ENCODE results near the gene SYNRG. TPM values are rescaled to one million over a fixed set of nuclear protein-coding genes. Genes with fewer than 3 reads are reported as not detected.

The SYNRG gene
- total RNA-seq, 4 donors from 2014 or later = 27.4 to 46.5 (median 31.0) TPM

DNA sequence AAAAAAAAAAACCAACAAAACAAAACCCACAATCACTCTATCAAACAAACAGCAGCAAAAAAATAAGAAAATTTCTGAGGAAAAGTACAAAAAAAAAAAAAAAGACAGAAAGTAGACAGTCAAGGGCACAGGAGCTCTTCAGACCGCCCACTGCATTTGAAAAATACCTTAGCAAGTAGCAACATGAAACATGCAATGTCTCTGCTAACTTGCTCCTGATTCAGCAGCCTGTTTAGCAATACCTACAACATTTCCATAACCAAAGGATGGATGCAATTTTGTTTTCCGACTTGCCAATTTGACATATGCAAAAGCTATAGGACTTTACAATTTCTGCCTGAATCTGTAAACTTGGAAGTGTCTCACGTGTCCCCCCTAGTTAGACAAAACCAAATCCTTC, 57.4 kb downstream of the SYNRG start:
- TF ChIP-seq, protein P1, sequence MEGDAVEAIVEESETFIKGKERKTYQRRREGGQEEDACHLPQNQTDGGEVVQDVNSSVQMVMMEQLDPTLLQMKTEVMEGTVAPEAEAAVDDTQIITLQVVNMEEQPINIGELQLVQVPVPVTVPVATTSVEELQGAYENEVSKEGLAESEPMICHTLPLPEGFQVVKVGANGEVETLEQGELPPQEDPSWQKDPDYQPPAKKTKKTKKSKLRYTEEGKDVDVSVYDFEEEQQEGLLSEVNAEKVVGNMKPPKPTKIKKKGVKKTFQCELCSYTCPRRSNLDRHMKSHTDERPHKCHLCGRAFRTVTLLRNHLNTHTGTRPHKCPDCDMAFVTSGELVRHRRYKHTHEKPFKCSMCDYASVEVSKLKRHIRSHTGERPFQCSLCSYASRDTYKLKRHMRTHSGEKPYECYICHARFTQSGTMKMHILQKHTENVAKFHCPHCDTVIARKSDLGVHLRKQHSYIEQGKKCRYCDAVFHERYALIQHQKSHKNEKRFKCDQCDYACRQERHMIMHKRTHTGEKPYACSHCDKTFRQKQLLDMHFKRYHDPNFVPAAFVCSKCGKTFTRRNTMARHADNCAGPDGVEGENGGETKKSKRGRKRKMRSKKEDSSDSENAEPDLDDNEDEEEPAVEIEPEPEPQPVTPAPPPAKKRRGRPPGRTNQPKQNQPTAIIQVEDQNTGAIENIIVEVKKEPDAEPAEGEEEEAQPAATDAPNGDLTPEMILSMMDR (IDR thresholded peaks at IDR 0.05; ENCODE audit: low read depth) = no peak

DNA sequence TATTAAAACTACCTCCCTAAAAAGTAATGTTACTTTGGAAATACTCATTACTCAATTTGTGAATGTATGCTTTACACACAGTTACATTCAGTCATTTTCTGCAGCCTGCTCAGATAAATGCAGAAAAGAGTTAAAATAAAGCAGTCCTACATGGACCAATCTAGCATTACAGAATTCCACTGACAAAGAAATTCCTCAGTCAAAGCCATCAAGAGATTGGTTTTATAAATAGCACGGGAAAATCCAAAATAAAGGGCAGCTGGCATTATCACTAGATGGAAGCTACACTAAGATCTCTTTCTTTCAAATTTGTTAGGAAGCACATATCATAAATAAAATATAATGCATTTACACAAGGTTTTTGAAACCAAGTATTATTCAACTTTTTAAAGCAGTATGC, 61.2 kb downstream of the SYNRG start:
- TF ChIP-seq, protein P1 (IDR thresholded peaks at IDR 0.05; ENCODE audit: low read depth) = no peak

DNA sequence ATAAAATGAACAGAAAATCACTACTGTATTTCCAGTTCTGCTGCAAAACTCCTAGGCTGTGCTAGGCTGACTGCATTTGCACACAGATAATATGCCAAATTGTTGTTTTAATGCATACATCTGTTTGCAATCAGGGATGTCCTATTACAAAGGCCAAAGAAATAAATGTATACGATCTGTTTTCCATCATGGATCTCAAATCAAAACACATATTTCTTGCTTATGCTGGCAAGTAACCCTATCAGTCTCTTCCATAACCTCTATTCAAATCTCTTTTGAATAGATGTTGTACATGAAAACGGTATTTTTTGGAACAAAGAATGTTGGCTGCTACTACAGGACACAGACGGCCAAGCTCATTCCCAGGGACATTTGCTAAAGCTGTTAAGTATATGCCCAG, 62.9 kb downstream of the SYNRG start:
- TF ChIP-seq, protein P1 (IDR thresholded peaks at IDR 0.05; ENCODE audit: low read depth) = no peak

DNA sequence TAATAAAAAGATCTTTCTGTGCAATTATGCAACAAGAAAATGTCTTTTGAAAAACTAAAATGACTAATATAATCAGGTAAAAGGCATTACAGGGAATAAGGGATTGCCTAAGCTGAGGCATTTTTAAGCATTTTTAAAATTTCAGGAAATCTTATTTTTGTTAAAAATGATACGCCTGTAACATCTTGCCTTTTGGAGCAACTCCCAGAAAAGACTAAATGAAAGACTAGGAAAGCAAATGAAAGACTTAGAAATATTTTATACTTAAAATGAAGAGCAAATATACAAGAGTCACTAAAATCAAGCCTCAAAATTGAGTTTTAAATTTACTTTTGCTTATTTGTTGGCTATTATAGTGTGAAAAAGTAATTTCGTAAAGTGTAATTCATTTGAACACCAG, 63.7 kb downstream of the SYNRG start:
- TF ChIP-seq, protein P1 (IDR thresholded peaks at IDR 0.05; ENCODE audit: low read depth) = no peak

DNA sequence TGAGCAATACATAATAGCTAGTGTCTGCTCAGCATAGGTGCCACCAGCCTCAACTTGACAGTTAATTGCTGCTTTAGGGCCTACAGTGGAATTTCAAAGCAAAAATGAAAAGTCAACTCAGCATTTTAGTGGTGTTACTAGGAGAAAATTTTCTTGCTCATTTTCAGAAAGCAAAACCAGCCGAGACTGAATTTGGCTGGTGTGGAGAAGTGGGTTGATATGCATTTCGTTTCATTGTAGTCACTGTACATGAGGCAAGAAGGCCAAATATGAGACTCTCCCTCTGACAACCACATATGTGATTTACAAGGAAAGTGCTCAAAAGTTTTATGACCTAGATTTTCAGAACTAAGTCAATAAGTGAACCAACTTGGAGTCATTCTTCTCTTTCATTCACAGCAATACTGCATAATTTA, 65.6 kb downstream of the SYNRG start:
- TF ChIP-seq, protein P1 (IDR thresholded peaks at IDR 0.05; ENCODE audit: low read depth) = no peak

DNA sequence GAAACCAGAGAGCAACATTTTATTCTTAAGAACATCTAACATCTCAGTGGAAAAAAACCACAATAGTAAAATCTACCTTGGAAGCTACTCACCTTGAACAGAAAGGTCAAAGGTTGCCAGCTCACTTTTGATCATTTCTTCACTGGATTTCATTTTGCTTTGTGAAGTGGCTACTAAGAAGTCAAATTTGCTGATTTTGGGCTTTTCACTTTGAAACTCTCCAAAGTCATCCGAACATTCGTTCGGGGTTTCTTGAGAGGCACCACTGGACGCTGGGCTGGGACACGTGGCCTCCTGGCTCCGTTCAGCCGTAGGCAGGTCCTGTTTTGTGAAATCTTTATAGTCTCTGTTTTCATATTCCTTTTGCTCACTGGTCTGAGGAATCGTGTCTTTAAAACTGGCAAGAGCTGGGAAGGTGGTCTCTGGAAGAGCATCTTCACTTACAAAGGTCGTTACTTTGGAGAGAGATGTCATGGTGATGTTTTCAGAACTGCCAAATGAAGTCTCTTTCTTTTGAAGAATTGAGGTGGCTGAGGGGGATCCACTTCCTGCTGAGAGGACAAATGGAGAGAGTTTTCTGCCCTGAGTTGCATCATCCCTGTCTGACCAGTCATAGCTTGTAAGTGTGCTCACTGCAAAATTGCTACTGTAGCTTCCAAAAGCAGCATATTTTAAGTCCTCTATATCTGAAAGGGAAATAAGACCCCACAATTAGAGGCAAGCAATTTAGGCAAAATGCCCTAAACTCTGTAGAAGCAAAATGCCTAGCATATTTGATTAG, 67.1 kb downstream of the SYNRG start:
- TF ChIP-seq, protein P1 (IDR thresholded peaks at IDR 0.05; ENCODE audit: low read depth) = no peak

DNA sequence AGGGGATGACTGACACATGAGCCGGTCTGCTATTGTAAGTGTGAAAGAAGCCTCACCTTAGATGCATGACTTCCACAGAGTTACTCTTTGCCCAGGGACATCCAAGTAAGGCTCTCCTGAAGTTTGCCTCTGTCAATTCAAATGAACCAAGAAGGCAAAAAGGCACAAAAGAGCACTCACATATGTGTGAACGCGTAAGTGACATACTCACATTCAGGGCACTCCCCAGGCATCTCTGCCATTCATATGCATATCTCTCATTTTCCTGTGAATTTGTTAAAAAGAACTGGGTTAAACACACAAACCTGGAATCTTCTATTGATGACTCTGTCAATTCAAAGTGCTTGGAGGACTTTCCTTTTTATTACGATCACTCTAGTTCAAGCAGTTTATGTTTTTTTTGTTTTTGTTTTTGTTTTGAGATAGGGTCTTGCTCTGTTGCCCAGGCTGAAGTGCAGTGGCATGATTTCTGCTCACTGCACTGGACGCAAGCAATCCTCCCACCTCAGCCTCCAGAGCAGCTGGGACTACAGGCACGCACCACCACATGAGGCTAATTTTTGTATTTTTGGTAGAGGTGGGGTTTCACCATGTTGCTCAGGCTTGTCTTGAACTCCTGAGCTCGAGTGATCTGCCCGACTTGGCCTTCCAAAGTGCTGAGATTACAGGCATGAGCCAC, 70.1 kb downstream of the SYNRG start:
- TF ChIP-seq, protein P1 (IDR thresholded peaks at IDR 0.05; ENCODE audit: low read depth) = no peak
